Gastrocnemius medialis (tissue), 4 donors: ENCODE results near the gene PCSK6. TPM values are rescaled to one million over a fixed set of nuclear protein-coding genes. Genes with fewer than 3 reads are reported as not detected.

ENCODE experiments used
- ATAC-seq, 2 donors: fragments of 150-250 bp; one replicate each; pipeline ENCODE4 v1.9.1; 2016
- DNase-seq, 2 donors: peaks; one replicate each; pipeline ENCODE4 v3.0.0-alpha.2; 2019
- H3K27ac ChIP-seq, 4 donors: fragments of 200-600 bp; sonication (generic); 1 replicate in 1 of 4; 2 replicates in 3 of 4; pipeline ENCODE4 v1.5.1; 2016 to 2018; ENCODE audit warnings: mild to moderate bottlenecking in 2 of 4, moderate library complexity in 1 of 4
- H3K27me3 ChIP-seq, 3 donors: fragments of 200-600 bp; sonication (generic) in 2 of 3; 1 replicate in 1 of 3; 2 replicates in 2 of 3; pipeline versions ENCODE4 v1.5.1 to v1.6.0; 2016 to 2019; ENCODE audit warnings: mild to moderate bottlenecking in 1 of 3, moderate library complexity in 1 of 3
- H3K36me3 ChIP-seq, 2 donors: fragments of 200-600 bp; sonication (generic) in 1 of 2; one replicate each; pipeline ENCODE4 v1.5.1; 2017 to 2018
- H3K4me1 ChIP-seq, 2 donors: fragments of 200-600 bp; sonication (generic) in 1 of 2; one replicate each; pipeline ENCODE4 v1.5.1; 2016 to 2017; ENCODE audit warnings: mild to moderate bottlenecking in 2 of 2
- H3K4me3 ChIP-seq, 4 donors: fragments of 200-600 bp; sonication (generic) in 3 of 4; 1 replicate in 1 of 4; 2 replicates in 3 of 4; pipeline ENCODE4 v1.5.1; 2016 to 2019; ENCODE audit warnings: mild to moderate bottlenecking in 2 of 4
- H3K9me3 ChIP-seq, 3 donors: fragments of 200-600 bp; sonication (generic) in 2 of 3; 1 replicate in 1 of 3; 2 replicates in 2 of 3; pipeline ENCODE4 v1.5.1; 2016 to 2019
- POLR2A ChIP-seq, 2 donors: fragments of 450-650 bp; IDR thresholded peaks; one replicate each; pipeline ENCODE4 v1.6.1; 2017; ENCODE audit warnings: antibody characterized with exemption in 2 of 2, mild to moderate bottlenecking in 2 of 2, moderate library complexity in 2 of 2
- in situ Hi-C, 4 donors: fragments of 200-750 bp; cut with MboI; loops; one replicate each; pipeline versions ENCODE4 v1.15.0 to v1.8.0; 2017; ENCODE audit warnings: low sequenced_read_pairs in 4 of 4
- intact Hi-C: fragments of 100-400 bp; cut with DNase I; formaldehyde crosslinking; loops from one replicate; pipeline ENCODE4 v1.15.1; 2023; ENCODE audit warnings: low total_unique reads
- total RNA-seq, 4 donors: library from RNA; depleted of rRNA; stranded (reverse); fragments of >200 nt; gene quantifications; one replicate each; pipeline versions ENCODE4 v1.1.0 to v1.2.3, GENCODE V29; 2016
- TF ChIP-seq, protein P1 (sequence below), 5 experiments: fragments of 450-650 bp in 3 of 5; fragments of 200-600 bp in 2 of 5; sonication (generic) in 2 of 5; IDR thresholded peaks in 4 of 5; conservative IDR thresholded peaks in 1 of 5; 1 replicate in 4 of 5; 2 replicates in 1 of 5; pipeline ENCODE4 v1.5.1; 2016 to 2019; ENCODE audit warnings: antibody characterized with exemption in 5 of 5, mild to moderate bottlenecking in 3 of 5, moderate library complexity in 3 of 5

PCSK6 gene
- total RNA-seq, 4 donors from 2014 or later: 12.8 to 46.0 (median 23.6) TPM

DNA sequence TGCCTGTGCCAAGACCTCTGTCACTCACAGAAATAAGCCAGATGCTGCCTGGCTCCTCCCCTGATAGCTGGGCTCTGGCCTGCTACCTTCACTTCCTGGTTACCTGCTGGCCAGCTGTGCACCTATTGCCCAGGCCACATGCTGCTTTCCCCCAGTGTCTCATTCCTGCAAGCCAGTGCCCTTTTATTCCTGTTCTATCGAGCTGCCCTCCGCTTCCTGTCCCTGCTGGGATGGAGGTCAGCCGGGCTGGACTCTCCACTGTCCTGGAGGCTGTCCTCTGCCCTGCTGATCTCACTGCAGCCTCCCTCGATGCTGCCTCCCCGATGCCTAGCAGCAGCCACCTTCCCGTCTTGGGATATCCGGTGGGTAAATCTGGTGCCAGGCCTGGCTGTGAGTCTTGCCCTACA, 157.4 kb downstream of the PCSK6 start:
- in situ Hi-C loops (no loop called here), intact Hi-C loops (no loop called here)
- Histone ChIP-seq H3K4me3 (no peak overlapping the region), H3K4me1 (no peaks in the 10 kb centered on the region), H3K36me3 (no peaks in the 10 kb centered on the region), H3K9me3 (no peaks in the 10 kb centered on the region), H3K27ac (no peak overlapping the region), H3K27me3 (no peaks in the 10 kb centered on the region)
- no peak for ATAC-seq
- DNase-seq: no peak
- TF ChIP-seq, protein P1, sequence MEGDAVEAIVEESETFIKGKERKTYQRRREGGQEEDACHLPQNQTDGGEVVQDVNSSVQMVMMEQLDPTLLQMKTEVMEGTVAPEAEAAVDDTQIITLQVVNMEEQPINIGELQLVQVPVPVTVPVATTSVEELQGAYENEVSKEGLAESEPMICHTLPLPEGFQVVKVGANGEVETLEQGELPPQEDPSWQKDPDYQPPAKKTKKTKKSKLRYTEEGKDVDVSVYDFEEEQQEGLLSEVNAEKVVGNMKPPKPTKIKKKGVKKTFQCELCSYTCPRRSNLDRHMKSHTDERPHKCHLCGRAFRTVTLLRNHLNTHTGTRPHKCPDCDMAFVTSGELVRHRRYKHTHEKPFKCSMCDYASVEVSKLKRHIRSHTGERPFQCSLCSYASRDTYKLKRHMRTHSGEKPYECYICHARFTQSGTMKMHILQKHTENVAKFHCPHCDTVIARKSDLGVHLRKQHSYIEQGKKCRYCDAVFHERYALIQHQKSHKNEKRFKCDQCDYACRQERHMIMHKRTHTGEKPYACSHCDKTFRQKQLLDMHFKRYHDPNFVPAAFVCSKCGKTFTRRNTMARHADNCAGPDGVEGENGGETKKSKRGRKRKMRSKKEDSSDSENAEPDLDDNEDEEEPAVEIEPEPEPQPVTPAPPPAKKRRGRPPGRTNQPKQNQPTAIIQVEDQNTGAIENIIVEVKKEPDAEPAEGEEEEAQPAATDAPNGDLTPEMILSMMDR (IDR thresholded peaks at IDR 0.05 in 4 of 5, conservative IDR thresholded peaks at IDR 0.05 in 1 of 5): no peak
- TF ChIP-seq POLR2A (IDR thresholded peaks at IDR 0.05): no peak

DNA sequence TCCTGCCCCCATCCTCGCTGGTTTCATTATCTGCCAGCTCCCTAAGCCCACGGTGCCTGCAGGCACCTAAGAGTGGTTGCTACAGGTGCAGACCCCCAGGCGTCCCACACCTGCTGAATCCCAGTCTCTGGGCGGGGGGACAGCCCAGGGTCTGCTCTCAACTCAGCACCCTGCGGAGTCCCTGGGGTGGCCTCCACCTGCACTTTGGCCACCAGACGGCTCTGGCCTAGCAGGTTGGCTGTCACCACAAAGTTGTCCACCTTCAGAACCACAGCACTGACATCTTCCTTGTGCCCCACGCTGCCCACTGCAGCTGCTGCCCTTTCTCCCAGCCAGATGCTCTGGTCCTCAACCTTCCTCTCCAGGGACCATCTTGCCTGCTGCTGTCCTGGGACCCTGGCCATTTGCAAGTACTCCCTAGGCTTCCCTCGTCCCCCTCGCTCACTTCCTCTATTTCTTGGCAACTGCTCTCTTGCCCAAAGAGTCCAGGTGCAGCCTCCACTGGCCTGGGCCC, 159.6 kb downstream of the PCSK6 start:
- DNase-seq (no peak), ATAC-seq (no peak)
- no peak overlapping the region for H3K4me3 ChIP-seq
- no peaks in the 10 kb centered on the region for H3K9me3 ChIP-seq
- intact Hi-C loops: no loop called here
- no peaks in the 10 kb centered on the region for H3K36me3 ChIP-seq
- H3K4me1 ChIP-seq: no peaks in the 10 kb centered on the region
- no peak for TF ChIP-seq POLR2A (IDR thresholded peaks at IDR 0.05)
- TF ChIP-seq, protein P1 (IDR thresholded peaks at IDR 0.05 in 4 of 5, conservative IDR thresholded peaks at IDR 0.05 in 1 of 5): no peak
- H3K27ac ChIP-seq: no peak overlapping the region
- no peaks in the 10 kb centered on the region for H3K27me3 ChIP-seq
- in situ Hi-C loops: no loop called here

DNA sequence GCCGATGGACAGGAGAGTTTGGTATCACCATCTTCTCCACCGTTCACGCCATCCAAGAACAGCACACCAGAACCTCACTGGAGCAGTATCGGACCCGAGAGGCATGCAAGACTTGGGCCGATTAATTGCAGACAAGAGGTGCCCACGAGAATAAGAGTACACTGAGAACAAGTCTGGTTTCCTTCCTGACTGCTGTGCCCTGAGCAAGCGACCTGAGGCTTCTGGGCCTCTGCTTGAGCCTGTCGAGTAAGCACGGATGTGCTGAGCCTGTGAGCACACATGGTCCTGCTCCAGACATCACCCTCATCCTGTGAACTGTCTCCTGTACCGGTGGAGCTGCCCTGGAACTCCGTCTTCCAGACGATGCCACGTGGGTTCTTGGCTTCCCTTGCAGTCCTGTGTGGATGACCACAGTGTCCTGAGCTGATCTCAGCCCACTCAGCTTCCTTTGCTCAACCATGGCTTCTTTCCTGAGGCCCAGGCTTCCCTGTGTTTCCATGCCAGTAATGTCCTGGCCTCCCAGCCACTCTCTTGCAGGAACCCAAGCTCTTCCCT, 160.1 kb downstream of the PCSK6 start:
- H3K9me3 ChIP-seq: no peaks in the 10 kb centered on the region
- in situ Hi-C loops (no loop called here), intact Hi-C loops (no loop called here)
- no peaks in the 10 kb centered on the region for H3K4me1 ChIP-seq
- no peak for TF ChIP-seq POLR2A (IDR thresholded peaks at IDR 0.05)
- TF ChIP-seq, protein P1 (IDR thresholded peaks at IDR 0.05 in 4 of 5, conservative IDR thresholded peaks at IDR 0.05 in 1 of 5): no peak
- no peak overlapping the region for H3K4me3 ChIP-seq
- no peaks in the 10 kb centered on the region for H3K27me3 ChIP-seq
- ATAC-seq: no peak
- peaks cover 0 to 1% of the 10 kb centered on the region in 2 donors for H3K36me3 ChIP-seq
- H3K27ac ChIP-seq: no peak overlapping the region
- DNase-seq: no peak

DNA sequence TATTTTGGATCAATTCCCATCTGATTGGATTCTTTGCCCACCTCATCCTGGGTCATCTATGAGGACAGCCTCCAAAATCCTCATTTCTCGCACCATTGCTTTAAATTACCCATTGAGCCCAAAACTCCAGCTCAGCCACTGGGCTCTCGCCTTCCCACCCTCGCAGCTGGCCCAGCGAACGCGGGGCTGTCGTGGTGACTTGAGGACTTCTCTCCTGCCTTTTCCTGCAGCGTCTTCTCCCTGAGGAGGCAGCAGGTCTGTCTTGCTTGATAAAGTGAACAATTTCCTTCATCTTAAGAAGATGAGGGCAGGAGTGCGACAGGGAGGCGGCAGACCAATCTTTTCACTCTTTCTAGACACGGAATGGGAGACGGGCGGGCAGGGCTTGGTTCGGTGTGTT, 161.5 kb downstream of the PCSK6 start:
- TF ChIP-seq POLR2A (IDR thresholded peaks at IDR 0.05): no peak
- TF ChIP-seq, protein P1 (IDR thresholded peaks at IDR 0.05 in 4 of 5, conservative IDR thresholded peaks at IDR 0.05 in 1 of 5): no peak
- no peaks in the 10 kb centered on the region for H3K4me1 ChIP-seq
- peaks cover 0 to 11% of the 10 kb centered on the region in 2 donors for H3K36me3 ChIP-seq
- intact Hi-C loops: no loop called here
- no peaks in the 10 kb centered on the region for H3K27me3 ChIP-seq
- no peaks in the 10 kb centered on the region for H3K9me3 ChIP-seq
- no peak for ATAC-seq
- no peak for DNase-seq
- in situ Hi-C loops: no loop called here
- no peak overlapping the region for H3K4me3 ChIP-seq
- H3K27ac ChIP-seq: no peak overlapping the region
